K562 (cell line): ENCODE data around the gene SHC1. TPM values are rescaled to one million over a fixed set of nuclear protein-coding genes. Genes with fewer than 3 reads are reported as not detected.

Source experiments
- CREB1 ChIP-seq, 2 experiments: sonication (generic) in 1 of 2; formaldehyde crosslinking in 1 of 2; IDR thresholded peaks; 2 replicates each; pipeline versions ENCODE4 v1.6.1 to v1.8.0; 2012 to 2022; ENCODE audit warnings: inconsistent platforms in 1 of 2, mild to moderate bottlenecking in 1 of 2, missing genetic modification reagents in 1 of 2, moderate library complexity in 1 of 2
- DNMT1 ChIP-seq: fragments of 450-650 bp; IDR thresholded peaks from 2 replicates; pipeline ENCODE4 v1.6.1; 2016; ENCODE audit warnings: antibody characterized with exemption, mild to moderate bottlenecking
- NR2C1 ChIP-seq, 2 experiments: fragments of 450-650 bp; IDR thresholded peaks; 2 replicates each; pipeline ENCODE4 v1.6.1; 2017; ENCODE audit warnings: mild to moderate bottlenecking in 2 of 2, antibody characterized with exemption in 1 of 2, inconsistent platforms in 1 of 2, missing compliant biosample characterization in 1 of 2, missing genetic modification characterization in 1 of 2
- SMAD4 ChIP-seq: fragments of 250-450 bp; sonication (Bioruptor Pico); conservative IDR thresholded peaks from 2 replicates; pipeline ENCODE4 v1.8.0; 2021; ENCODE audit warnings: inconsistent platforms, mild to moderate bottlenecking, moderate library complexity
- SUPT5H ChIP-seq: fragments of 450-650 bp; IDR thresholded peaks from 2 replicates; pipeline ENCODE4 v1.6.1; 2016
- ZBTB26 ChIP-seq: fragments of 450-650 bp; formaldehyde crosslinking; IDR thresholded peaks from 2 replicates; pipeline ENCODE4 v1.4.0; 2022; ENCODE audit warnings: missing genetic modification characterization
- ZBTB40 ChIP-seq, 2 experiments: fragments of 450-650 bp in 1 of 2; sonication (generic) in 1 of 2; formaldehyde crosslinking in 1 of 2; IDR thresholded peaks; 2 replicates each; pipeline versions ENCODE4 v1.7.1 to v1.9.0; 2016 to 2022; ENCODE audit warnings: inconsistent platforms in 1 of 2, mild to moderate bottlenecking in 1 of 2, missing genetic modification reagents in 1 of 2
- ZNF146 ChIP-seq: IDR thresholded peaks from one replicate; pipeline ENCODE4 v1.6.1; 2018; ENCODE audit warnings: missing compliant biosample characterization; ENCODE audit not compliant: unreplicated experiment
- polyA plus RNA-seq, 8 experiments: library from polyadenylated mRNA; depleted of rRNA in 4 of 8; stranded (reverse) in 5 of 8; unstranded in 3 of 8; fragments of >200 nt; fragmentation: Nextera tagmentation in 2 of 8; fragmentation: Illumina TruSeq in 1 of 8; extraction: Ambion mirVana in 2 of 8; extraction: Trizol in 1 of 8; gene quantifications; 2 replicates each; pipeline versions ENCODE4 v1.2.1 to v1.2.3, GENCODE V29; 2011 to 2014; ENCODE audit warnings: inconsistent platforms in 1 of 8, missing spikeins in 1 of 8
- total RNA-seq, 7 experiments: library from RNA; depleted of rRNA in 6 of 7; stranded (reverse); fragments of >200 nt in 6 of 7; fragmentation: Illumina TruSeq in 2 of 7; extraction: Trizol in 2 of 7; gene quantifications; 2 replicates each; pipeline versions ENCODE4 v1.2.1 to v1.2.3, GENCODE V29; 2011 to 2021; ENCODE audit warnings: low replicate concordance in 1 of 7
- TF ChIP-seq, protein P1 (sequence below): fragments of 250-450 bp; sonication (Bioruptor Pico); IDR thresholded peaks from 2 replicates; pipeline ENCODE4 v1.4.0; 2020

The SHC1 gene
- total and polyA plus RNA-seq, 9 of the 15 experiments (the other 6 are each of a cell fraction or from before 2014, with no cell fraction given): 4.1 to 113 (median 51.9) TPM

DNA sequence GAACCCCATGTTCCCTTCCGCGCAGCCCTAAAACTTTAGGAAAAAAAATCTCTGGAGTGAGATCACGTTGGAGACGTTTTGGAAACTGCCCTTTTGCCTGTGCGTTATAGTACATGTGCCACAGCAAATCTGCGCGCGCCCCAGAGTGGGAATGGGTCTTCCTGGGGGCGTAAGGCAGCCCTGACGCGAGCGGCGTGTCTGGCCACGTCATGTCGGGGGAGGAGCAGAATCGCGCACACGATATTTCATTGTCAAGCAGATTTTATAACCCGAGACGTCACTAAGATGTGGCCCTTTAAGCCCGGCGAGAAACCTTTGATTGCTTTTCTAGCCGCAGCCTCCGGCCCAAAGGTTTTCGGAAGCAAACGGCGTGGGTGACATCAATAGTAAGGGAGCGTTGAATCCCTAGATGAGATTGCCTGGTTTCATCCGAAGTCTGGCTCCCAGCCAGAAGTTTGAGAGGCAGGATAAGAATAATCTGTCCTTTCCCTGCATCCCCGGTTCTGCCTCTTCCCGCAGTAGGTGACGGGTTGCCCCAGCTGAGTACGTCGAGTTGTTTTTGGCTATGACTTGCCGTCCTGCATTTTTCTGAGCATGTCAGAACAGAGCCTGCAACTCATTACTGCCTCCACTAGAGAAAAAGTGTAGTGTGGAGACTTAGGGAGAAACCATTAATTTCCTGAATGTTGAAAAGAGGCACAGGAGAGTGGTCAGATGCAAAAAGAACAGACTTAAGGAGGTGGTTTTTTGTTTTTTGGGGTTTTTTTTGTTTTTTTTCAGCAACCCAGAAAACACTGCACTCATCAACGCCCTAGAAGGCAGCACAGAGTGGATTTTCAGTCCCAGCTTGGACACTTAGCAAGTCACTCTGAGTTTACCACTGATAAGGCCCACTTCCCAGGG lies 33.2 kb downstream of the SHC1 start (continued):
- TF ChIP-seq, protein P1, sequence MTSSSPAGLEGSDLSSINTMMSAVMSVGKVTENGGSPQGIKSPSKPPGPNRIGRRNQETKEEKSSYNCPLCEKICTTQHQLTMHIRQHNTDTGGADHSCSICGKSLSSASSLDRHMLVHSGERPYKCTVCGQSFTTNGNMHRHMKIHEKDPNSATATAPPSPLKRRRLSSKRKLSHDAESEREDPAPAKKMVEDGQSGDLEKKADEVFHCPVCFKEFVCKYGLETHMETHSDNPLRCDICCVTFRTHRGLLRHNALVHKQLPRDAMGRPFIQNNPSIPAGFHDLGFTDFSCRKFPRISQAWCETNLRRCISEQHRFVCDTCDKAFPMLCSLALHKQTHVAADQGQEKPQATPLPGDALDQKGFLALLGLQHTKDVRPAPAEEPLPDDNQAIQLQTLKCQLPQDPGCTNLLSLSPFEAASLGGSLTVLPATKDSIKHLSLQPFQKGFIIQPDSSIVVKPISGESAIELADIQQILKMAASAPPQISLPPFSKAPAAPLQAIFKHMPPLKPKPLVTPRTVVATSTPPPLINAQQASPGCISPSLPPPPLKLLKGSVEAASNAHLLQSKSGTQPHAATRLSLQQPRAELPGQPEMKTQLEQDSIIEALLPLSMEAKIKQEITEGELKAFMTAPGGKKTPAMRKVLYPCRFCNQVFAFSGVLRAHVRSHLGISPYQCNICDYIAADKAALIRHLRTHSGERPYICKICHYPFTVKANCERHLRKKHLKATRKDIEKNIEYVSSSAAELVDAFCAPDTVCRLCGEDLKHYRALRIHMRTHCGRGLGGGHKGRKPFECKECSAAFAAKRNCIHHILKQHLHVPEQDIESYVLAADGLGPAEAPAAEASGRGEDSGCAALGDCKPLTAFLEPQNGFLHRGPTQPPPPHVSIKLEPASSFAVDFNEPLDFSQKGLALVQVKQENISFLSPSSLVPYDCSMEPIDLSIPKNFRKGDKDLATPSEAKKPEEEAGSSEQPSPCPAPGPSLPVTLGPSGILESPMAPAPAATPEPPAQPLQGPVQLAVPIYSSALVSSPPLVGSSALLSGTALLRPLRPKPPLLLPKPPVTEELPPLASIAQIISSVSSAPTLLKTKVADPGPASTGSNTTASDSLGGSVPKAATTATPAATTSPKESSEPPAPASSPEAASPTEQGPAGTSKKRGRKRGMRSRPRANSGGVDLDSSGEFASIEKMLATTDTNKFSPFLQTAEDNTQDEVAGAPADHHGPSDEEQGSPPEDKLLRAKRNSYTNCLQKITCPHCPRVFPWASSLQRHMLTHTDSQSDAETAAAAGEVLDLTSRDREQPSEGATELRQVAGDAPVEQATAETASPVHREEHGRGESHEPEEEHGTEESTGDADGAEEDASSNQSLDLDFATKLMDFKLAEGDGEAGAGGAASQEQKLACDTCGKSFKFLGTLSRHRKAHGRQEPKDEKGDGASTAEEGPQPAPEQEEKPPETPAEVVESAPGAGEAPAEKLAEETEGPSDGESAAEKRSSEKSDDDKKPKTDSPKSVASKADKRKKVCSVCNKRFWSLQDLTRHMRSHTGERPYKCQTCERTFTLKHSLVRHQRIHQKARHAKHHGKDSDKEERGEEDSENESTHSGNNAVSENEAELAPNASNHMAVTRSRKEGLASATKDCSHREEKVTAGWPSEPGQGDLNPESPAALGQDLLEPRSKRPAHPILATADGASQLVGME (CRISPR knock-in tag): no peak
- no peak for TF ChIP-seq ZNF146 (CRISPR knock-in tag)
- peak; percentile 34; the same call in 1 of the 2 replicates for TF ChIP-seq ZBTB40 (IDR thresholded peaks at IDR 0.05)
- no peak for TF ChIP-seq ZBTB40 (CRISPR knock-in tag; IDR thresholded peaks at IDR 0.05)
- TF ChIP-seq DNMT1: no peak
- TF ChIP-seq SUPT5H: no peak
- TF ChIP-seq SMAD4 (CRISPR knock-in tag): no peak
- TF ChIP-seq NR2C1 (IDR thresholded peaks at IDR 0.05): no peak
- no peak for TF ChIP-seq NR2C1 (tag; IDR thresholded peaks at IDR 0.05)
- peak; percentile 6; the same call in 1 of the 2 replicates for TF ChIP-seq ZBTB26
- TF ChIP-seq CREB1 (IDR thresholded peaks at IDR 0.05): peak; percentile 97
- TF ChIP-seq CREB1 (CRISPR knock-in tag; IDR thresholded peaks at IDR 0.05): peak; percentile 96
